CD4-positive, alpha-beta memory T cell (primary cell): ENCODE results near the gene CBFB. TPM values are rescaled to one million over a fixed set of nuclear protein-coding genes. Genes with fewer than 3 reads are reported as not detected.
"Not testable (repeated sequence)": the region's sequence is repeated elsewhere in the genome, so short reads cannot be mapped to it uniquely, and the experiment has no call there.

Experiments used
- CTCF ChIA-PET: fragments of 350-600 bp; sonication (Branson Sonifier 250); formaldehyde crosslinking; loops from one replicate; lab custom pipeline; 2021; ENCODE audit warnings: inconsistent platforms; ENCODE audit not compliant: partially characterized antibody; lab: Charles Lee
- POLR2A ChIA-PET: fragments of 350-600 bp; sonication (Branson Sonifier 250); formaldehyde crosslinking; loops from one replicate; lab custom pipeline; 2021; ENCODE audit not compliant: partially characterized antibody; lab: Charles Lee
- DNase-seq, 5 donors: peaks; one replicate each; pipeline versions ENCODE4 v3.0.0 to v3.0.0-alpha.2; 2020 to 2022; ENCODE audit warnings: mixed read lengths in 1 of 5
- H3K27ac ChIP-seq: one replicate; pipeline ENCODE4 v1.7.0; 2013; ENCODE audit warnings: low read depth, low read length
- H3K27me3 ChIP-seq: 2 replicates; pipeline ENCODE4 v1.7.0; 2013; ENCODE audit warnings: mild to moderate bottlenecking, low read length, moderate library complexity; ENCODE audit not compliant: insufficient read depth
- H3K36me3 ChIP-seq: 2 replicates; pipeline ENCODE4 v1.7.0; 2013; ENCODE audit warnings: mild to moderate bottlenecking, low read length, moderate library complexity; ENCODE audit not compliant: insufficient read depth
- H3K4me1 ChIP-seq: 2 replicates; pipeline ENCODE4 v1.7.0; 2013; ENCODE audit warnings: mild to moderate bottlenecking, low read length, moderate library complexity; ENCODE audit not compliant: insufficient read depth
- H3K4me3 ChIP-seq, 2 donors: one replicate each; pipeline ENCODE4 v1.7.0; 2013; ENCODE audit warnings: low read length in 2 of 2, mild to moderate bottlenecking in 1 of 2
- H3K9me3 ChIP-seq, 2 donors: one replicate each; pipeline ENCODE4 v1.7.0; 2013; ENCODE audit warnings: low read length in 2 of 2, control low read depth in 1 of 2; ENCODE audit not compliant: control insufficient read depth in 1 of 2
- H3K27ac Mint-ChIP-seq, 7 donors: one replicate each; pipeline ENCODE4 v1.8.0; 2020 to 2021; ENCODE audit warnings: mixed read lengths in 7 of 7, mild to moderate bottlenecking in 6 of 7, inconsistent platforms in 3 of 7, moderate library complexity in 3 of 7
- H3K27me3 Mint-ChIP-seq, 2 donors: one replicate each; pipeline ENCODE4 v1.8.0; 2020 to 2021; ENCODE audit warnings: mixed read lengths in 2 of 2
- H3K36me3 Mint-ChIP-seq, 2 donors: one replicate each; pipeline ENCODE4 v1.8.0; 2020 to 2021; ENCODE audit warnings: mixed read lengths in 2 of 2, inconsistent platforms in 1 of 2, mild to moderate bottlenecking in 1 of 2
- H3K4me1 Mint-ChIP-seq, 4 donors: one replicate each; pipeline ENCODE4 v1.8.0; 2020 to 2021; ENCODE audit warnings: mixed read lengths in 4 of 4, mild to moderate bottlenecking in 1 of 4
- H3K4me3 Mint-ChIP-seq, 8 donors: one replicate each; pipeline ENCODE4 v1.8.0; 2020 to 2021; ENCODE audit warnings: mixed read lengths in 8 of 8, mild to moderate bottlenecking in 7 of 8, moderate library complexity in 6 of 8, inconsistent platforms in 3 of 8
- H3K9me3 Mint-ChIP-seq, 8 donors: one replicate each; pipeline ENCODE4 v1.8.0; 2020 to 2021; ENCODE audit warnings: mixed read lengths in 8 of 8, mild to moderate bottlenecking in 5 of 8, inconsistent platforms in 3 of 8, moderate library complexity in 1 of 8
- intact Hi-C: fragments of 100-400 bp; cut with micrococcal nuclease; formaldehyde crosslinking; loops from one replicate; pipeline ENCODE4 v1.15.1; 2023
- polyA plus RNA-seq, 2 donors: library from polyadenylated mRNA; unstranded; fragments of 300-500 nt; fragmentation: Illumina TruSeq; gene quantifications; one replicate each; pipeline ENCODE4 v1.2.3, GENCODE V29; 2021
- total RNA-seq, 2 experiments: library from RNA; stranded (reverse); gene quantifications; one replicate each; pipeline ENCODE4 v1.2.3, GENCODE V29; 2021

Gene CBFB
- total and polyA plus RNA-seq, 4 experiments from 2014 or later, result 102 to 112 (median 110) TPM

DNA sequence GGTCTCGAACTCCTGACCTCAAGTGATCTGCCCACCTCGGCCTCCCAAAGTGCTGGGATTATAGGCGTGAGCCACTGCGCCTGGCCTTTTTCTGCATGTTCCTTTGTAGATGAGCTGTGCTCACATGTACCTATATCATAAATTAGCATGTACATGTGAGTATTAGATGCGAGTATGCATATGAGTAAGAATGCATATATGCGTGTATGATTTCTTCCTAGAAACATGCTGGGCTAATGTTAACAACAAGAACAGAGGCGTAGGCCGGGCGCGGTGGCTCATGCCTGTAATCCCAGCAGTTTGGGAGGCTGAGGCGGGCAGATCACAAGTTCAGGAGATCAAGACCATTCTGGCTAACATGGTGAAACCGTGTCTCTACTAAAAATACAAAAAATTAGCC, 35.4 kb upstream of the CBFB start:
- H3K36me3 Mint-ChIP-seq, H3K4me1 ChIP-seq, H3K27me3 ChIP-seq, H3K9me3 Mint-ChIP-seq, H3K27ac ChIP-seq, H3K27me3 Mint-ChIP-seq, H3K4me3 ChIP-seq, H3K4me3 Mint-ChIP-seq, intact Hi-C loops, H3K36me3 ChIP-seq, H3K4me1 Mint-ChIP-seq, DNase-seq, POLR2A ChIA-PET, H3K27ac Mint-ChIP-seq, H3K9me3 ChIP-seq: not testable (repeated sequence)
- CTCF ChIA-PET, result interaction anchor here (1.8 kb wide), 1 partner anchor 25 kb away, joined by 3 read pairs; no protein-coding TSS in a partner anchor

DNA sequence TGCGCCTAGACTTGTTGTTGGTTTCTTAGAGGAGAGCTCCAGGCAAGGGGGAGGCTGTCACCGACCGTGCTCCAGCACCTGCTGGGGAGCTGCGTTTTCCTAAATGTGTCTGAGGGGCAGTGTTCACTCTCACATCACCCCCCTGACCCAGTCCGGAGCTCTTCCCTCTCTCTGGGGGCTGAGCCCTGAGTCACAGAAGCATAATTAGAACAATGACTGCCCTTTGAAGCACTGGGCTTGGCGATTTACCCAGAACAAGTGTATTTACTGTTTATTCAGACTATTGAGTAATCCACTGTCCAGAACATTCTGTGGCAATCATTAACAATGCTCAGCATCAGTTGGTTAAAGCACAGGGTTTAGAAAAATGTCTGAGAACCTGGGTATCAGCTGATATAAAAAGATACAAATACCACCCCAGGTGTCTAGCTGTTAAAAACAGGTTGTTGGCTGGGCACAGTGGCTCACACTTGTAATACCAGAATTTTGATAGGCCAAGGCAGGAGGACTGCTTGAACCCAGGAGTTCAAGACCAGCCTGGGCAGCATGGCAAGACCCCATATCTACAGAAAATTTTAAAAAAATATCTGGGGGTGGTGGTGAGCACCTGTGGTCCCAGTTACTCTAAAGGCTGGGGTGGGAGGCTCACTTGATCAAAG, 32.5 kb upstream of the CBFB start:
- Mint-ChIP-seq H3K4me1 (peaks cover 0 to 16% (median 8%) of the 10 kb centered on the region in 4 donors), H3K4me3 (no peak overlapping the region), H3K9me3 (peaks cover 0 to 2% (median 0%) of the 10 kb centered on the region in 8 donors), H3K27me3 (no peaks in the 10 kb centered on the region), H3K36me3 (no peaks in the 10 kb centered on the region), H3K27ac (no peak overlapping the region)
- Histone ChIP-seq H3K36me3 (no peaks in the 10 kb centered on the region), H3K27me3 (no peaks in the 10 kb centered on the region), H3K4me3 (no peak overlapping the region), H3K27ac (no peak overlapping the region), H3K4me1 (peaks cover 9% of the 10 kb centered on the region), H3K9me3 (no peaks in the 10 kb centered on the region)
- intact Hi-C loops, result no loop called here
- POLR2A ChIA-PET, result interaction anchor here (0.5 kb wide), 1 partner anchor 11 kb away, joined by 4 read pairs; no protein-coding TSS in a partner anchor
- no peak for DNase-seq
- CTCF ChIA-PET, result interaction anchor here (1.8 kb wide), 1 partner anchor 17 kb away, joined by 4 read pairs; no protein-coding TSS in a partner anchor

DNA sequence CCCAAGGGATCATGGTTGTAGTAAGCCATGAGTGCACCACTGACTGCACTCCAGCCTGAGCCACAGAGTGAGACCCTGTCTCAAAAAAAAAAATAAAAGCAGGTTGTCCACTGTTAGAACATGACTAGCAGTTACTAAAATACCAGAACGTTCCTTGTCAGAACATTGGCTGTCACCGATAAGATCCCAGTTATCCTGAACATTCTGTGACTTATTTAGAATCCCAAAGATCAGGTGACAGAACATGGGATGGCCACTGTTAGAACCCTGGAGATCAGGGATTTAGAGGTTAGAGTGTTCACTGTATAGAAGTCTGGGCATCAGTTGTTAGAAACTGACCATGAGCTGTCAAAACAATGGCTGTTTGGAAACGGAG, 32.0 kb upstream of the CBFB start:
- H3K36me3 ChIP-seq, result no peaks in the 10 kb centered on the region
- no peak overlapping the region for H3K4me3 ChIP-seq
- intact Hi-C loops, result no loop called here
- H3K9me3 ChIP-seq, result no peaks in the 10 kb centered on the region
- no peaks in the 10 kb centered on the region for H3K27me3 ChIP-seq
- H3K9me3 Mint-ChIP-seq, result peaks cover 0 to 2% (median 0%) of the 10 kb centered on the region in 8 donors
- H3K4me1 Mint-ChIP-seq, result peaks cover 3 to 21% (median 12%) of the 10 kb centered on the region in 4 donors
- POLR2A ChIA-PET, result no interaction called here
- no peak for DNase-seq
- CTCF ChIA-PET, result interaction anchor here (0.6 to 1.8 kb wide), 2 partner anchors 16 to 359 kb away, joined by 3 to 4 read pairs; no protein-coding TSS in a partner anchor
- H3K27ac ChIP-seq, result no peak overlapping the region
- H3K27me3 Mint-ChIP-seq, result no peaks in the 10 kb centered on the region
- no peak overlapping the region for H3K4me3 Mint-ChIP-seq
- peaks cover 15% of the 10 kb centered on the region for H3K4me1 ChIP-seq
- H3K27ac Mint-ChIP-seq, result peak overlapping the region in 2 of 7 donors; percentile 17 to 55
- no peaks in the 10 kb centered on the region for H3K36me3 Mint-ChIP-seq

DNA sequence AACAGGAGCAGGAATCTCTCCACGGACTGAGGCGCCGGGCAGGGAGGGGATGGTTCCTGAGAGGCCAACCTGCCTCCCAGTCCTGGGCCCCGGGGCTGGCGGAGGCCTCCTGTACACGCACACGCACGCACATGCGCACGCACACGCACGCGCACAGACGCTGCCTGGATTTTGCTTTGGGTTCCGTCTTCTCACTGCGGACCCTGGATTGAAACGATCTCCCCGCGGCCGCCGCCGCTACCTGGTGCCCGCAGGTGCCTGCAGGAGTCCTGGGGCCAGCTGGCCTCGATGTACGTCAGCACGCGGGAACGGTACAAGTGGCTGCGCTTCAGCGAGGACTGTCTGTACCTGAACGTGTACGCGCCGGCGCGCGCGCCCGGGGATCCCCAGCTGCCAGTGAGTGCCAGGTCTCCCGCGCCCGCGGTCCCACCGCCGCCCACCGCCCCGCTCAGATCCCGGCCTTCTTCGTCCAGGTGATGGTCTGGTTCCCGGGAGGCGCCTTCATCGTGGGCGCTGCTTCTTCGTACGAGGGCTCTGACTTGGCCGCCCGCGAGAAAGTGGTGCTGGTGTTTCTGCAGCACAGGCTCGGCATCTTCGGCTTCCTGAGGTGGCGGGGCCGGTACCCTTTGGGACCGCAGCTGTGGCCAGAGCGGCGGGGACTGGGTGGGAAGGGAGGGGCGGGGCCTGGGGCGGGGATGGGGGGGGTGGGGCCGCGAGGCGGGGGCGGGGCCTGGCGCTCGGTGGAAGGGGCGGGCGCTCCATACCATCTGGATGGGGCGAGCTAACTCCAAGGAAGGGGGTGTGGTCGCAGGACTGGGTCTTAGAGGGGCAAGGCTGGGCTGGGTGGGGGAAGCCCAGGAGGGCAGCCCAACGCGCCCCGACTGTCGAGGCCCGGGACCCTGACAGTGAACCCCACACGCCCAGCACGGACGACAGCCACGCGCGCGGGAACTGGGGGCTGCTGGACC, 28.3 kb upstream of the CBFB start:
- peaks cover 0 to 2% (median 0%) of the 10 kb centered on the region in 8 donors for H3K9me3 Mint-ChIP-seq
- DNase-seq, result peak; percentile 61 to 82 (median 65)
- peak overlapping the region; percentile 78 to 90 (median 86) for H3K4me3 Mint-ChIP-seq
- intact Hi-C loops, result no loop called here
- H3K36me3 ChIP-seq, result no peaks in the 10 kb centered on the region
- no peaks in the 10 kb centered on the region for H3K27me3 Mint-ChIP-seq
- H3K27me3 ChIP-seq, result no peaks in the 10 kb centered on the region
- peaks cover 5 to 27% (median 18%) of the 10 kb centered on the region in 4 donors for H3K4me1 Mint-ChIP-seq
- peak overlapping the region; percentile 76 to 94 (median 91) for H3K27ac Mint-ChIP-seq
- ChIA-PET CTCF (interaction anchor here (1.1 kb wide), 1 partner anchor 12 kb away, joined by 3 read pairs; no protein-coding TSS in a partner anchor), POLR2A (interaction anchor here (0.9 to 2.2 kb wide), 9 partner anchors 13 to 303 kb away, joined by 3 to 11 read pairs (median 4); partner anchors contain the start of genes CBFB and NAE1)
- H3K27ac ChIP-seq, result peak overlapping the region; percentile 55
- peaks cover 15% of the 10 kb centered on the region for H3K4me1 ChIP-seq
- H3K9me3 ChIP-seq, result no peaks in the 10 kb centered on the region
- peak overlapping the region in 1 of 2 donors; percentile 70 for H3K4me3 ChIP-seq
- H3K36me3 Mint-ChIP-seq, result peaks cover 0 to 8% of the 10 kb centered on the region in 2 donors

DNA sequence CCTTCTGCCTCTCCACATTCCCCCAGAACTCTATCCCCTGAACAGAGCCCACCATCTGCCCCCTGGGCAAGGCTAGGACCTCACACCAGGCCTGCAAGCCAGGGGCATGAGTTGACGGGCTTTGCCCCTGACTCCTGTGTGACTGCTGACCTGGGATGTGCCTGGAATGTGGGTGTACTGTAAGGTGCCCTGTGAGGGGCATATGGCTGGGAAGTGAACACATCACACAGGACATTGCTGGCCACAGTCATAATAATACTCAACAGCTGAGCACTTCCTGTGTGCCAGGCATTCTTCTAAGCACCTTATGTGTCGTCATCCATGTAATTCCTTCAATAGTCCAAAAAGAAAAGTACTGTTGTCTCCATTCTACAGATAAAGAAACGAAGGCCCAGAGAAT, 27.2 kb upstream of the CBFB start:
- peaks cover 0 to 10% of the 10 kb centered on the region in 2 donors for H3K36me3 Mint-ChIP-seq
- Histone ChIP-seq H3K4me1 (peaks cover 15% of the 10 kb centered on the region), H3K27me3 (no peaks in the 10 kb centered on the region), H3K36me3 (no peaks in the 10 kb centered on the region), H3K27ac (no peak overlapping the region), H3K9me3 (no peaks in the 10 kb centered on the region), H3K4me3 (no peak overlapping the region)
- intact Hi-C loops, result no loop called here
- CTCF ChIA-PET, result no interaction called here
- peaks cover 0 to 2% (median 0%) of the 10 kb centered on the region in 8 donors for H3K9me3 Mint-ChIP-seq
- peak overlapping the region in 7 of 8 donors; percentile 9 to 87 (median 65) for H3K4me3 Mint-ChIP-seq
- H3K27me3 Mint-ChIP-seq, result no peaks in the 10 kb centered on the region
- DNase-seq, result no peak
- H3K4me1 Mint-ChIP-seq, result peaks cover 5 to 27% (median 18%) of the 10 kb centered on the region in 4 donors
- POLR2A ChIA-PET, result interaction anchor here (1.1 kb wide), 1 partner anchor 11 kb away, joined by 3 read pairs; no protein-coding TSS in a partner anchor
- H3K27ac Mint-ChIP-seq, result peak overlapping the region in 2 of 7 donors; percentile 7 to 52

DNA sequence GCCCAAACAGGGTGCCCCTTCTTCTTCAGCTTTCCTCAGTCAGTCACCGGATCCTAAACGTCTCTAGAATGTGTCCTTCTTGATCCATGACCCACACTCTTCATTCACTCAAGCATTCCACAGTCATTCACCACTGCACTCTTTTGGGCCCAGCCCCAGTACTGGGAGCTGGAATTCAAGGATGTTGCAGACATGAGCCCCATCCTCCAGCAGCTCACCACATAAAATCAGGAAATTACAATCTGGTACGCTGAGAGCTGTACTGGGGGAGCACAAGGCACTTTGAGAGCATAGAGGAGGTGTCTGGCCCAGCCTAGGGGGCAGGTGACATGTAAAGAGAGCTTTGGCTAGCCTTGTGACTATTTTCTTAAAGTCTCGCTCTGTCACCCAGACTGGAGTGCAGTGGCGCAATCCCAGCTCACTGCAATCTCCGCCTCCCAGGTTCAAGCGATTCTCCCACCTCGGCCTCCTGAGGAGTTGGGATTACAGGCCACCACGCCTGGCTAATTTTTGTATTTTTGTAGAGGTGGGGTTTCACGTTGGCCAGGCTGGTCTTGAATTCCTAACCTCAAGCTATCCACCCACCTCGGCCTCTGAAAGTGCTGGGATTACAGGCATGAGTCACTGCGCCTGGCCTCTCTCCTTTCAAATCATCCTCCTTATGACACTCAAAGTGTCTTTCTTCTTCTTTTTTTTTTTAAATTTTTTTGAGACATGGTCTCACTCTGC, 21.9 kb upstream of the CBFB start:
- Mint-ChIP-seq H3K4me1 (peaks cover 1 to 10% (median 4%) of the 10 kb centered on the region in 4 donors), H3K4me3 (no peak overlapping the region), H3K36me3 (peaks cover 0 to 9% of the 10 kb centered on the region in 2 donors), H3K27ac (peak overlapping the region in 1 of 7 donors; percentile 69), H3K27me3 (no peaks in the 10 kb centered on the region), H3K9me3 (peaks cover 0 to 2% (median 0%) of the 10 kb centered on the region in 8 donors)
- POLR2A ChIA-PET, result interaction anchor here (0.6 to 1.4 kb wide), 2 partner anchors 11 to 151 kb away, joined by 4 read pairs; no protein-coding TSS in a partner anchor
- DNase-seq, result no peak
- Histone ChIP-seq H3K27ac (no peak overlapping the region), H3K36me3 (no peaks in the 10 kb centered on the region), H3K4me1 (no peaks in the 10 kb centered on the region), H3K27me3 (no peaks in the 10 kb centered on the region), H3K4me3 (no peak overlapping the region), H3K9me3 (no peaks in the 10 kb centered on the region)
- intact Hi-C loops, result no loop called here
- CTCF ChIA-PET, result interaction anchor here (1.3 kb wide), 1 partner anchor 21 kb away, joined by 3 read pairs; no protein-coding TSS in a partner anchor
